OCI-LY1 (cell line): Measurements from ENCODE around the gene CDK5RAP2.

Experiments
- H2AFZ ChIP-seq: fragments of 200-600 bp; sonication (generic), shearing (Covaris generic); 2 replicates; pipeline ENCODE4 v1.6.0; 2014; ENCODE audit warnings: antibody characterized with exemption, mild to moderate bottlenecking, low read length
- H3F3A ChIP-seq: fragments of 200-600 bp; sonication (generic), shearing (Covaris generic); 2 replicates; pipeline ENCODE4 v1.6.0; 2014; ENCODE audit warnings: mild to moderate bottlenecking, antibody characterized with exemption, low read length, moderate library complexity; ENCODE audit not compliant: insufficient read depth
- H3K27ac ChIP-seq: fragments of 200-600 bp; sonication (generic); 2 replicates; pipeline ENCODE4 v1.5.1; 2014; ENCODE audit warnings: low read length, mixed run types, mild to moderate bottlenecking, low read depth; ENCODE audit not compliant: poor library complexity, severe bottlenecking
- H3K27me3 ChIP-seq: fragments of 200-600 bp; sonication (generic); 2 replicates; pipeline ENCODE4 v1.6.0; 2014; ENCODE audit warnings: antibody characterized with exemption, mild to moderate bottlenecking, low read length, moderate library complexity; ENCODE audit not compliant: insufficient read depth
- H3K36me3 ChIP-seq: fragments of 200-600 bp; sonication (generic); 2 replicates; pipeline ENCODE4 v1.6.1; 2014; ENCODE audit warnings: mild to moderate bottlenecking, antibody characterized with exemption, low read length, moderate library complexity, mixed read lengths; ENCODE audit not compliant: insufficient read depth
- H3K4me1 ChIP-seq: fragments of 200-600 bp; sonication (generic); 2 replicates; pipeline ENCODE4 v1.5.1; 2014; ENCODE audit warnings: mild to moderate bottlenecking, low read length, moderate library complexity; ENCODE audit not compliant: insufficient read depth, severe bottlenecking
- H3K4me2 ChIP-seq: fragments of 200-600 bp; sonication (generic), shearing (Covaris generic); 2 replicates; pipeline ENCODE4 v1.6.1; 2014; ENCODE audit warnings: low read length
- H3K4me3 ChIP-seq: fragments of 200-600 bp; sonication (generic); 2 replicates; pipeline ENCODE4 v1.5.1; 2014; ENCODE audit warnings: low read length, low read depth, mild to moderate bottlenecking, mixed read lengths; ENCODE audit not compliant: poor library complexity, severe bottlenecking
- H3K79me2 ChIP-seq: fragments of 200-600 bp; shearing (Covaris generic); 2 replicates; pipeline ENCODE4 v1.6.1; 2016; ENCODE audit warnings: mixed run types, low read length, mixed read lengths; ENCODE audit not compliant: insufficient read depth
- H3K9ac ChIP-seq: fragments of 200-600 bp; sonication (generic), shearing (Covaris generic); 2 replicates; pipeline ENCODE4 v1.6.1; 2014; ENCODE audit warnings: mild to moderate bottlenecking, low read length, mixed read lengths
- H3K9me2 ChIP-seq: fragments of 200-600 bp; sonication (generic), shearing (Covaris generic); 2 replicates; pipeline ENCODE4 v1.6.1; 2014; ENCODE audit warnings: low read depth, mild to moderate bottlenecking, low read length, mixed read lengths
- H3K9me3 ChIP-seq: fragments of 200-600 bp; shearing (Covaris generic); 2 replicates; pipeline ENCODE4 v1.6.1; 2014; ENCODE audit warnings: low read length, mixed read lengths
- H4K20me1 ChIP-seq: fragments of 200-600 bp; sonication (generic), shearing (Covaris generic); 2 replicates; pipeline ENCODE4 v1.6.0; 2016; ENCODE audit warnings: mild to moderate bottlenecking, low read length; ENCODE audit not compliant: insufficient read depth
- CTCF ChIP-seq: fragments of 200-600 bp; sonication (generic), shearing (Covaris generic); IDR thresholded peaks from 2 replicates; pipeline ENCODE4 v1.5.1; 2017; ENCODE audit warnings: mild to moderate bottlenecking, antibody characterized with exemption, low read length, moderate library complexity, mixed read lengths
- EZH2 ChIP-seq: fragments of 200-600 bp; sonication (generic), shearing (Covaris generic); IDR thresholded peaks from 2 replicates; pipeline ENCODE4 v1.8.0; 2017; ENCODE audit warnings: borderline replicate concordance, mixed run types, mild to moderate bottlenecking, antibody characterized with exemption, low read length, moderate library complexity, mixed read lengths

The CDK5RAP2 gene

GRCh38 chr9:120423812-120424211 is 156.2 kb downstream of the CDK5RAP2 start:
- Histone ChIP-seq H3K27me3 (no peaks in the 10 kb centered on the region), H3K4me2 (no peak overlapping the region), H3K36me3 (peaks cover 73% of the 10 kb centered on the region), H3K79me2 (no peaks in the 10 kb centered on the region), H3K27ac (no peak overlapping the region), H3K4me3 (no peak overlapping the region), H3K9ac (no peak overlapping the region), H3K9me3 (no peaks in the 10 kb centered on the region), H3K9me2 (no peaks in the 10 kb centered on the region), H4K20me1 (no peaks in the 10 kb centered on the region), H3F3A (no peaks in the 10 kb centered on the region), H3K4me1 (no peaks in the 10 kb centered on the region), H2AFZ (no peak overlapping the region)
- TF ChIP-seq EZH2 (no peak), CTCF (no peak)

- Histone ChIP-seq H3K36me3 (peaks cover 79% of the 10 kb centered on the region), H3K79me2 (no peaks in the 10 kb centered on the region), H3K4me2 (no peak overlapping the region), H3K9me3 (no peaks in the 10 kb centered on the region), H3K9me2 (no peaks in the 10 kb centered on the region), H3K4me3 (no peak overlapping the region), H3K9ac (no peak overlapping the region), H3K4me1 (no peaks in the 10 kb centered on the region), H3K27ac (no peak overlapping the region), H4K20me1 (no peaks in the 10 kb centered on the region), H3F3A (no peaks in the 10 kb centered on the region), H2AFZ (no peak overlapping the region), H3K27me3 (no peaks in the 10 kb centered on the region)
- TF ChIP-seq EZH2 = no peak
- no peak for TF ChIP-seq CTCF
Measured at GRCh38 chr9:120421977-120422376, 158.0 kb downstream of the CDK5RAP2 start.

- Histone ChIP-seq H4K20me1 (no peaks in the 10 kb centered on the region), H3K4me2 (no peak overlapping the region), H3K79me2 (no peaks in the 10 kb centered on the region), H2AFZ (no peak overlapping the region), H3K4me1 (no peaks in the 10 kb centered on the region), H3F3A (no peaks in the 10 kb centered on the region), H3K9me3 (no peaks in the 10 kb centered on the region), H3K27me3 (no peaks in the 10 kb centered on the region), H3K4me3 (no peak overlapping the region), H3K36me3 (peaks cover 65% of the 10 kb centered on the region), H3K27ac (no peak overlapping the region), H3K9ac (no peak overlapping the region), H3K9me2 (no peaks in the 10 kb centered on the region)
- TF ChIP-seq EZH2 (no peak), CTCF (no peak)
Measured at GRCh38 chr9:120418315-120418714, 161.7 kb downstream of the CDK5RAP2 start.
